LNCaP clone FGC (cell line): ENCODE results near the gene MANF.
"Not testable (repeated sequence)": the region's sequence is repeated elsewhere in the genome, so short reads cannot be mapped to it uniquely, and the experiment has no call there.

Experiments
- DNase-seq: peaks from one replicate; pipeline ENCODE4 v3.0.0-alpha.2; 2011; ENCODE audit warnings: low read depth
- H3K4me3 ChIP-seq: 2 replicates; pipeline ENCODE4 v1.5.1; 2011; ENCODE audit warnings: mild to moderate bottlenecking, low read depth, low read length, control low read depth
- TF ChIP-seq, protein P1 (sequence below): IDR thresholded peaks from 2 replicates; pipeline ENCODE4 v1.5.1; 2012; ENCODE audit warnings: mild to moderate bottlenecking; ENCODE audit not compliant: control insufficient read depth, insufficient read depth; ENCODE audit errors: extremely low read depth

Gene MANF

DNA sequence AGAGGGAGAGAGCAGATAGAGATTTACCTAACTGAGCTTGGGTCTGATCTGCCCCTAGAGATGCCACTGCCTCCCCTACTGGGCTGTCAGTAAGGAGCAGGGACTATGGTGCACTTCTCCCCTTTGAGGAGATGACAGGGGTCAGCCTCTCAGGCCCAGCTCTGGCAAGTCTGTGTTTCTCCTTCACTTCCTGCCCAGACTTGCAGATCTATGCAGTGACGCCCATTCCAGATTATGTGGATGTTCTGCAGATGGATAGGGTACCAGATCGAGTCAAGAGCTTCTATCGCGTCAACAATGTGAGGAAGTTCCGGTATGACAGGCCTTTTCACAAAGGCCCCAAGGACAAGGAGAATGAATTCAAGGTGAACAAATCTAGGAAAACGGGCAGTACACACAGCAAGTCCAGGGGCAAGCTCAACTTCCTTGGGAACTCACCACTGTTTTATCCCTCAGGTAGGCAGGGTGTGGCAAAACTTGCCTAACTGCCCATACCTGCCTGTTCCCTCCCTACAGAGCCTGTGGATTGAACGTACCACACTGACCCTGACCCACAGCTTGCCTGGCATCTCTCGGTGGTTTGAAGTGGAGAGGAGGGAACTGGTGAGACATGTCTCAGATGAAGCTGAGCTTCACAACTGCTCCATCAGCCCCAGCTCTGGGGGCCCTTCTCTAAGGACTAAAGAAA is 29.1 kb upstream of the MANF start:
- H3K4me3 ChIP-seq: no peak overlapping the region
- TF ChIP-seq, protein P1, sequence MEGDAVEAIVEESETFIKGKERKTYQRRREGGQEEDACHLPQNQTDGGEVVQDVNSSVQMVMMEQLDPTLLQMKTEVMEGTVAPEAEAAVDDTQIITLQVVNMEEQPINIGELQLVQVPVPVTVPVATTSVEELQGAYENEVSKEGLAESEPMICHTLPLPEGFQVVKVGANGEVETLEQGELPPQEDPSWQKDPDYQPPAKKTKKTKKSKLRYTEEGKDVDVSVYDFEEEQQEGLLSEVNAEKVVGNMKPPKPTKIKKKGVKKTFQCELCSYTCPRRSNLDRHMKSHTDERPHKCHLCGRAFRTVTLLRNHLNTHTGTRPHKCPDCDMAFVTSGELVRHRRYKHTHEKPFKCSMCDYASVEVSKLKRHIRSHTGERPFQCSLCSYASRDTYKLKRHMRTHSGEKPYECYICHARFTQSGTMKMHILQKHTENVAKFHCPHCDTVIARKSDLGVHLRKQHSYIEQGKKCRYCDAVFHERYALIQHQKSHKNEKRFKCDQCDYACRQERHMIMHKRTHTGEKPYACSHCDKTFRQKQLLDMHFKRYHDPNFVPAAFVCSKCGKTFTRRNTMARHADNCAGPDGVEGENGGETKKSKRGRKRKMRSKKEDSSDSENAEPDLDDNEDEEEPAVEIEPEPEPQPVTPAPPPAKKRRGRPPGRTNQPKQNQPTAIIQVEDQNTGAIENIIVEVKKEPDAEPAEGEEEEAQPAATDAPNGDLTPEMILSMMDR: no peak
- peak; percentile 28 for DNase-seq

DNA sequence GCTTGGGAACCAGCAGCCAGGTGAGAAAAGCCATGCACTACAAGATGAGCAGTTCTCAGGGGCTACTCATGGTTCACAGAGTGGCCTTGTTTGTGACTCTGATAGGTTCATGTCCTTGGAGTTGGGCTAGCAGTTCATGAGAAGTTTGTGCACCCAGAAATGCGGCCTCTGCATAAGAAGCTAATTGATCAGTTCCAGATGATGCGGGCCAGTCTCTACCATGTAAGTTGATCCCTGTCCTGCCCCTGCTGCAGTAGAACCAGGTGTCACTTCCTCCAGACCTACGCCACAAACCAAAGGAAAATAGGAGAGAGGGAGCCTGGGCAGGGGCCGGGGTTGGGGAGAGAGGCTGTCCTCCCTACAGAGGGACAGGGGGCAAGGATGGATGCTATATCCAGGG is 27.2 kb upstream of the MANF start:
- TF ChIP-seq, protein P1: no peak
- no peak overlapping the region for H3K4me3 ChIP-seq
- no peak for DNase-seq

DNA sequence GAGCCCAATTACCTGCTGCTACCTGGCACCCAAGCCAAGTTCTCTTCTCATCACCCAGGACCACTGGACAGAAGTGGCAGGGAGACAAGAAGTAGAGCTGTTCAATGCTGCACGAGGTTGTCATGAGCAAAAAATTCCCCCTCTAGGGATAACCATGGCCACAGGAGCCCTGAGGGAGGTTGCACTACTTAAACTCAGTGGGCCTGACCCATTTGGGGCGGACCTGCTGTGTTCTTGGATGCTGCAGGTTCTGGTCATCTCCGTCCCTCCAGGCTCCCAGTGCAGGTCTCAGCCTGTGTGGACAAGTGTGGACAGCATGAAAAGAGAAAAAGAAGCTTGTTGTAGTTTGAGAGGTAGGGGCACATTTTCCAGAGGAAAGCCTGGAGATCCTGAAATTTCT is 26.1 kb upstream of the MANF start:
- H3K4me3 ChIP-seq: no peak overlapping the region
- TF ChIP-seq, protein P1: no peak
- no peak for DNase-seq

DNA sequence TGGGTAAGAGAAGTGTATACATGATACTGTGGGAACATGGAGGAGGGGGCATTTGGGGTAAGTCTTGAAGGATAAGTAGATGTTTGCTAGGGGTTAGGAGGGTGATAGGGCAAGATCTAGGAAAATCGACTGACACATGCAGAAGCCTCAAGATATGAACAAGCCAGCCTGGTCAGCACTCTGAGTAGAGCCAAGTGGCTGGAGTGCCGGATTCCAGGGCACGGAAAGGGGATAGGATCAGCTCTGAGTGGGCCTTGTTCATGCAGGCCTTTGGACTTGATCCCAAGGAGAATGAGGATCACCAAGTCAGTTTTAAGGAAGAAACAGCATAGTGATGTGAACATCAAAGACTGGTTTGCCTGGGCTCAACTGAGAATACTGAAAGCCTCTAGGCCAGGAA is 24.3 kb upstream of the MANF start:
- TF ChIP-seq, protein P1: no peak
- DNase-seq: no peak
- H3K4me3 ChIP-seq: no peak overlapping the region

DNA sequence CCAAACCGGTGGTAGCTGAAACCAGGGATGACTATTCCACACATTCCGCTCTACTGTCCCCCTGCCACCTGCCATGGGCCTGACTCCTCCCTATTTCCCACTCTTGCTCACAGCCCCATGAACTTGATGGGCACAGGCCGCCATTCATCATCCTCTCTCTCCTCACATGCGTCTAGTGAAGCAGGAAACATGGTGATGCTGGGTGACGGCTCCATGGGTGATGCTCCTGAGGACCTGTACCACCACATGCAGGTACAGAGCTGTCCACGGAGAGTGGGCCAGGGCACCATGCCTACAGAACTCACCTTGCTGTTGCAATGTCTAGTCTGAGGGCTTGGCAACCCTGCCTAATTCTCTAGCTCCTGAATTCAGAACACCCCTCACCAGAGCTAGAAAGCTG is 23.3 kb upstream of the MANF start:
- H3K4me3 ChIP-seq: no peak overlapping the region
- TF ChIP-seq, protein P1: no peak
- no peak for DNase-seq

DNA sequence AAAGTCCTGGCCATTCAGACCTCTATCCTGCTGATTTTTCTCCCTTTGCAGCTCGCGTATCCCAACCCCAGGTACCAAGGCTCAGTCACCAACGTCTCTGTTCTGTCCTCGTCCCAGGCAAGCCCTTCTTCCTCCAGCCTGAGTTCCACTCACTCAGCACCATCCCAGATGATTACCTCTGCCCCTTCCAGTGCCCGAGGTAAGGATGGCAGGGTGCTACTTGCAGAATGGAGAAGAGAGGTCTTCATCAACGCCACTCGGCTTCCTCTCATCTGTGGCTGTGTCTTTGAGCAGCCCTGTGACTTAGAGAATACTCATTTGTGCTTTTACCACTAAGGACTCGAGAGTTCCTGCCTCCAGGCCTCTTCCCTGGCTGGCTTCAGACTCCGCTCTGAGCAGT is 22.6 kb upstream of the MANF start:
- no peak for DNase-seq
- no peak overlapping the region for H3K4me3 ChIP-seq
- TF ChIP-seq, protein P1: no peak

DNA sequence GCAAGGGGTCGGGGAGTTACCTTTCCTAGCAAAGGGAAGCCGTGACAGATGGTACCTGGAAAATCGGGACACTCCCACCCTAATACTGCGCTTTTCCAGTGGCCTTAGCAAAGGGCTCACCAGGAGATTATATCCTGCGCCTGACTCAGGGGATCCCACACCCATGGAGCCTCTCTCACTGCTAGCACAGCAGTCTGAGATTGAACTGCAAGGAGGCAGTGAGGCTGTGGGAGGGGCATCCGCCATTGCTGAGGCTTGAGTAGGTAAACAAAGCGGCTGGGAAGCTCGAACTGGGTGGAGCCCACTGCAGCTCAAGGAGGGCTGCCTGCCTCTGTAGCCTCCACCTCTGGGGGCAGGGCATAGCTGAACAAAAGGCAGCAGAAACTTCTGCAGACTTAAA is 16.8 kb upstream of the MANF start:
- not testable (repeated sequence) for H3K4me3 ChIP-seq, DNase-seq
